Loucy (cell line): ENCODE measurements around the gene NHSL2.

Source experiments
- EZH2phosphoT487 ChIP-seq: fragments of 200-600 bp; IDR thresholded peaks from 2 replicates; pipeline ENCODE4 v1.6.1; 2018; ENCODE audit warnings: antibody characterized with exemption, mild to moderate bottlenecking, moderate library complexity, borderline replicate concordance
- TF ChIP-seq, protein P1 (sequence below): fragments of 200-600 bp; sonication (generic); conservative IDR thresholded peaks from 2 replicates; pipeline ENCODE4 v1.5.1; 2014; ENCODE audit warnings: mild to moderate bottlenecking, antibody characterized with exemption, low read length

- TF ChIP-seq, protein P1, sequence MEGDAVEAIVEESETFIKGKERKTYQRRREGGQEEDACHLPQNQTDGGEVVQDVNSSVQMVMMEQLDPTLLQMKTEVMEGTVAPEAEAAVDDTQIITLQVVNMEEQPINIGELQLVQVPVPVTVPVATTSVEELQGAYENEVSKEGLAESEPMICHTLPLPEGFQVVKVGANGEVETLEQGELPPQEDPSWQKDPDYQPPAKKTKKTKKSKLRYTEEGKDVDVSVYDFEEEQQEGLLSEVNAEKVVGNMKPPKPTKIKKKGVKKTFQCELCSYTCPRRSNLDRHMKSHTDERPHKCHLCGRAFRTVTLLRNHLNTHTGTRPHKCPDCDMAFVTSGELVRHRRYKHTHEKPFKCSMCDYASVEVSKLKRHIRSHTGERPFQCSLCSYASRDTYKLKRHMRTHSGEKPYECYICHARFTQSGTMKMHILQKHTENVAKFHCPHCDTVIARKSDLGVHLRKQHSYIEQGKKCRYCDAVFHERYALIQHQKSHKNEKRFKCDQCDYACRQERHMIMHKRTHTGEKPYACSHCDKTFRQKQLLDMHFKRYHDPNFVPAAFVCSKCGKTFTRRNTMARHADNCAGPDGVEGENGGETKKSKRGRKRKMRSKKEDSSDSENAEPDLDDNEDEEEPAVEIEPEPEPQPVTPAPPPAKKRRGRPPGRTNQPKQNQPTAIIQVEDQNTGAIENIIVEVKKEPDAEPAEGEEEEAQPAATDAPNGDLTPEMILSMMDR, result no peak
- no peak for TF ChIP-seq EZH2phosphoT487
Observed at GRCh38 chrX:71990518-71990917, 79.9 kb downstream of the NHSL2 start.
